Fibroblast of mammary gland (primary cell): ENCODE data around the gene DDA1.

Experiments used
- DNase-seq: peaks from one replicate; pipeline ENCODE4 v3.0.0-alpha.2; 2010; ENCODE audit warnings: low read depth
- H3K4me3 ChIP-seq: 2 replicates; pipeline ENCODE4 v1.5.1; 2011; ENCODE audit warnings: low read depth, mild to moderate bottlenecking, low read length, moderate library complexity; ENCODE audit not compliant: control insufficient read depth
- CTCF ChIP-seq: conservative IDR thresholded peaks from 2 replicates; pipeline ENCODE4 v1.5.1; 2011; ENCODE audit warnings: low read depth, low read length, inconsistent platforms; ENCODE audit not compliant: control insufficient read depth, insufficient read depth

DDA1 gene

GRCh38 chr19:17281391-17282304 is 27.7 kb upstream of the DDA1 start, which contains the start of gene ANKLE1:
Gene ANKLE1 (plus strand): TSS chr19:17281901. CDS start chr19:17281921, 20 bp downstream.
- no peak for TF ChIP-seq CTCF
- peak within 1 kb of the TSS; percentile 30 for H3K4me3 ChIP-seq
- no peak for DNase-seq

- peak; percentile 63 for TF ChIP-seq CTCF
- peak overlapping the region; percentile 30 for H3K4me3 ChIP-seq
- DNase-seq: peak; percentile 65
These were observed 26.8 kb upstream of the DDA1 start for GRCh38 chr19:17282488-17283125.

- TF ChIP-seq CTCF: no peak
- no peak overlapping the region for H3K4me3 ChIP-seq
- DNase-seq: no peak
These were observed 25.8 kb upstream of the DDA1 start for GRCh38 chr19:17283504-17283996.

DNA sequence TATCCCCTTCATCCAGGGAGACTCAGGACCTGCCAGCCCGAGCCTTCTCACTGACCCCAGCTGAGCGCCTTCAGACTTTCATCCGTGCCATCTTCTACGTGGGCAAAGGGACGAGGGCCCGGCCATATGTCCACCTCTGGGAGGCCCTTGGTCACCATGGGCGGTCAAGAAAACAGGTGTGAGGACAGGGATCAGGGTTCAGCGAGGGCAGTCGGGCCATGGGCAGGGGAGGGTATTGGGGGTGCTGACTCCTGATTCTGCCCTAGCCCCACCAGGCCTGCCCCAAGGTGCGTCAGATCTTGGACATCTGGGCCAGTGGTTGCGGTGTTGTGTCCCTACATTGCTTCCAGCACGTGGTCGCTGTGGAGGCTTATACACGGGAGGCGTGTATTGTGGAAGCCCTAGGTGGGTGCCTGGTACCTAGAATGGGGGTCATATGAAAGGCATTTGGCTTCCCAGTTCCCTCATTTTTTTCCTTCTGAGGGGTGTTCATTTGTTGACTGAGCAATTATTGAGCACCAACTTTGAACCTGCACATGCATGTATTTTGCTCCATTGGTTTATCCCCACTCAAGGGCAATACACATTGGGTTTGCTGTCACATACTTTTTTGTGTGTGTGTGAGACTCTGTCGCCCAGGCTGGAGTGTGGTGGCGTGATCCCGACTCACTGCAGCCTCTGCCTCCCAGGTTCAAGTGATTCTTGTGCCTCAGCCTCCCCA is 23.8 kb upstream of the DDA1 start:
- no peak overlapping the region for H3K4me3 ChIP-seq
- DNase-seq: no peak
- no peak for TF ChIP-seq CTCF

- H3K4me3 ChIP-seq: no peak overlapping the region
- no peak for DNase-seq
- TF ChIP-seq CTCF: no peak
These were observed 23.1 kb upstream of the DDA1 start for GRCh38 chr19:17286263-17286662.

DNA sequence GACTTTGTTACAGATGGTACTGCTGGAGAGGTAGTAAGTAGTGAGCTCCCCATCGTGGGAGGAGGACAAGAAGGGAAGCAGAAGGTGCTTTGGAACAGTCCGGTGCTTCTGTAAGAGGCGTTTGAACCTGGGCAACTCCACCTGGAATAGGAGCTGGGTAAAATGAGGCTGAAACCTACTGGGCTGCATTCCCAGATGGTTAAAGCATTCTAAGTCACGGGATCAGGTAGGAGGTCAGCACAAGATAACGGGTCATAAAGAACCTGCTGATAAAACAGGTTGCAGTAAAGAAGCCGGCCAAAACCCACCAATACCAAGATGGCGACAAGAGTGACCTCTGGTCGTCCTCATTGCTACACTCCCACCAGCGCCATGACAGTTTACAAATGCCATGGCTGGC is 22.6 kb upstream of the DDA1 start:
- no peak for TF ChIP-seq CTCF
- DNase-seq: no peak
- H3K4me3 ChIP-seq: no peak overlapping the region
